Measurements from ENCODE around the gene PLAC9. TPM values are rescaled to one million over a fixed set of nuclear protein-coding genes. Genes with fewer than 3 reads are reported as not detected.
"Not testable (repeated sequence)": the region's sequence is repeated elsewhere in the genome, so short reads cannot be mapped to it uniquely, and the experiment has no call there.

The PLAC9 gene
- total RNA-seq, 2 experiments from 2014 or later = not detected

GRCh38 chr10:80122110-80122710 lies 10.3 kb upstream of the PLAC9 start:
- CTCF ChIA-PET = interaction anchor here (1.1 kb wide), 1 partner anchor 18 kb away, joined by 4 read pairs; no protein-coding TSS in a partner anchor
- no peaks in the 10 kb centered on the region for H3K36me3 Mint-ChIP-seq (ENCODE audit: low read depth)
- no peaks in the 10 kb centered on the region for H3K4me1 Mint-ChIP-seq

DNA sequence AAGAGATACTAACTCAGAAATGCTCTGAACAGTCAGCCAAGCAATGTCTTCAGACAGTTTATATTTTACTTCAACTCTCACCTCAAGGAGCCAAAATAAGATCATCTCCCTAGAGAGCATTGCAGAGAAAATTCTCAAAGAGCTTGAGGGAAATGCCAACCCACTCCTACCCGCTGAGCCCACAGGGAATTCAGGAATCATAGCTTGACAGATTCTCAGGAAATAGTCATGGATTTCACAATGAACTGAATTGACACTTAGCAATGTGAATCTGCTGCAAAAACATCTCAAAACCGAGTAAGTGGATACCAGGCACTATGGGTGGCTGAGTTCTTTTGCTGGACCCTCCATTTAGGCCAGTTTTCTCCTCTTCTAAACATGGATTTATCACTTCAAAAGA lies 9.8 kb upstream of the PLAC9 start:
- Mint-ChIP-seq H3K4me3 (no peak overlapping the region), H3K27me3 (peaks cover 19% of the 10 kb centered on the region), H3K4me1 (no peaks in the 10 kb centered on the region), H3K36me3 (ENCODE audit: low read depth) (no peaks in the 10 kb centered on the region), H3K9me3 (no peaks in the 10 kb centered on the region), H3K27ac (no peak overlapping the region)
- no peak for DNase-seq
- ChIA-PET POLR2A (no interaction called here), CTCF (interaction anchor here (1.1 kb wide), 1 partner anchor 19 kb away, joined by 4 read pairs; no protein-coding TSS in a partner anchor)

More at GRCh38 chr10:80122110-80122710, 10.3 kb upstream of the PLAC9 start:
- Mint-ChIP-seq H3K27me3 (peaks cover 19% of the 10 kb centered on the region), H3K27ac (no peak overlapping the region), H3K4me3 (no peak overlapping the region), H3K9me3 (no peaks in the 10 kb centered on the region)
- DNase-seq = no peak
- POLR2A ChIA-PET = no interaction called here

GRCh38 chr10:80126876-80127275 lies 5.7 kb upstream of the PLAC9 start:
- H3K9me3 Mint-ChIP-seq = no peaks in the 10 kb centered on the region
- no peak overlapping the region for H3K4me3 Mint-ChIP-seq
- ChIA-PET CTCF (interaction anchor here (0.5 to 1.0 kb wide), 2 partner anchors 17 to 55 kb away, joined by 4 to 6 read pairs; no protein-coding TSS in a partner anchor), POLR2A (no interaction called here)
- H3K27me3 Mint-ChIP-seq = peaks cover 13% of the 10 kb centered on the region
- H3K27ac Mint-ChIP-seq = no peak overlapping the region
- no peak for DNase-seq
- H3K36me3 Mint-ChIP-seq (ENCODE audit: low read depth) = no peaks in the 10 kb centered on the region
- no peaks in the 10 kb centered on the region for H3K4me1 Mint-ChIP-seq

DNA sequence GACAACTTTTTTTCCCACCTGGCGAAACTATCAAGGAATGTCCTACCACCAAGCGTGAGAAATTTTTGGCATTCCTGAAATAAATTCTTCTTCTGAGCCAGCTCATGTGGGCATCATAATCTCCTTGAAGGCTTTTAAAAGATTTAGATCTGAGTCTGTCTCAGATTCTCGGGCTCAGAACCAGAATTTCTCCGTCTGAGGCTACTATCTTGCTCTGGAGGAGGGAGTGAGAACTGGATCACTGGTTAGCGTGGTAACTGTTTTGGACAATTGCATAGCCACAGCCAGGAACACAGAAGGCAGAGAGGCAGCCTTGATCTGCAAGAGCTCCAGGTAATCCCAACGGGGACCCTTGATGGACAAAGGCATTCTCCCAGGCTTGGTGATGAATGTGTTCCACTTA lies 1.0 kb upstream of the PLAC9 start:
- CTCF ChIA-PET = no interaction called here
- H3K27ac Mint-ChIP-seq = no peak overlapping the region
- H3K4me3 Mint-ChIP-seq = no peak overlapping the region
- H3K27me3 Mint-ChIP-seq = peaks cover 27% of the 10 kb centered on the region
- peaks cover 3% of the 10 kb centered on the region for H3K4me1 Mint-ChIP-seq
- DNase-seq = no peak
- no peaks in the 10 kb centered on the region for H3K9me3 Mint-ChIP-seq
- H3K36me3 Mint-ChIP-seq (ENCODE audit: low read depth) = no peaks in the 10 kb centered on the region
- POLR2A ChIA-PET = no interaction called here

DNA sequence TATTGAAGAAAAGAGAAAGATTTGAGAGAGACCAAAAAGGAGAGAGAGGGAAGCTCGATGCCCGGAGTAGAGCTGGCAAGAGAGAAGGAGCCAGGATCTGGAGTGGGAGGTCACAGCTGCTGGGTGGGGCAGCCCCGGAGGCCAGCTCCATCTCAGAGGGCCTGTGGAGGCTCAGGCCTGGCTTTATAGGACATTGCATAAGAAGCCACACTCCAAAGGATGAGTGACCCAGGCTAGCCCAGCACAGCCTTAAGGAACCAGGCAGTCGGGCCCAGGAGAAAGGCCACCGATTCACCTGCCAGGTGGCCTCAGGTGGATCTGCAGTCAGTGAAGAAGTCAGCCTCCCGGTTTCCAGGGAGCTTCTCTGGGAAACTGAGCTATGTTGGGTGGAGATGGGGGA lies 676 bp downstream of the PLAC9 start:
- Mint-ChIP-seq H3K27me3 (peaks cover 27% of the 10 kb centered on the region), H3K4me3 (no peak overlapping the region), H3K4me1 (peaks cover 3% of the 10 kb centered on the region), H3K36me3 (ENCODE audit: low read depth) (no peaks in the 10 kb centered on the region), H3K9me3 (no peaks in the 10 kb centered on the region), H3K27ac (no peak overlapping the region)
- ChIA-PET POLR2A (no interaction called here), CTCF (interaction anchor here (0.7 to 1.2 kb wide), 2 partner anchors 11 to 288 kb away, joined by 3 to 7 read pairs; no protein-coding TSS in a partner anchor)
- DNase-seq = no peak

DNA sequence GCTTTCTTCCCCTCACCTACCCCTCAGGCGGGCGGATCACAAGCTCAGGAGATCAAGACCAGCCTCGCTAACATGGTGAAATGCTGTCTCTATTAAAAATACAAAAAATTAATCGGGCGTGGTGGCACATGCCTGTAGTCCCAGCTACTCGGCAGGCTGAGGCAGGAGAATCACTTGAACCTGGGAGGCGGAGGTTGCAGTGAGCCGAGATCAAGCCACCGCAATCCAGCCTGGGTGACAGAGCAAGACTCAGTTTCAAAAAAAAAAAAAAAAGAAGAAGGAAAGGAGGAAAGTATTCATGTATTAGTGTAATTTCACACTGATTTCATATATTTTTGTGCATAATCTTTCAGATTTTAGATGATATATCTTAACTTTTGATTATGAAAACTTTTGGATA lies 1.2 kb downstream of the PLAC9 start:
- POLR2A ChIA-PET; DNase-seq; H3K4me3 Mint-ChIP-seq; H3K27ac Mint-ChIP-seq; H3K9me3 Mint-ChIP-seq; H3K4me1 Mint-ChIP-seq; H3K36me3 Mint-ChIP-seq (ENCODE audit: low read depth): not testable (repeated sequence)
- peaks cover 27% of the 10 kb centered on the region for H3K27me3 Mint-ChIP-seq
- CTCF ChIA-PET = interaction anchor here (0.7 to 1.2 kb wide), 2 partner anchors 11 to 288 kb away, joined by 3 to 7 read pairs; no protein-coding TSS in a partner anchor

GRCh38 chr10:80136134-80136571 lies 3.6 kb downstream of the PLAC9 start:
- ChIA-PET POLR2A (no interaction called here), CTCF (no interaction called here)
- Mint-ChIP-seq H3K9me3 (no peaks in the 10 kb centered on the region), H3K4me1 (peaks cover 3% of the 10 kb centered on the region), H3K36me3 (ENCODE audit: low read depth) (no peaks in the 10 kb centered on the region), H3K27ac (no peak overlapping the region), H3K27me3 (peaks cover 32% of the 10 kb centered on the region), H3K4me3 (no peak overlapping the region)
- DNase-seq = no peak

- CTCF ChIA-PET = no interaction called here
- Mint-ChIP-seq H3K9me3 (no peaks in the 10 kb centered on the region), H3K27me3 (peaks cover 21% of the 10 kb centered on the region), H3K36me3 (ENCODE audit: low read depth) (no peaks in the 10 kb centered on the region), H3K4me1 (peaks cover 3% of the 10 kb centered on the region), H3K4me3 (no peak overlapping the region), H3K27ac (no peak overlapping the region)
- POLR2A ChIA-PET = no interaction called here
- DNase-seq = no peak
These were observed 4.7 kb downstream of the PLAC9 start for GRCh38 chr10:80137031-80137862.

- H3K9me3 Mint-ChIP-seq = no peaks in the 10 kb centered on the region
- H3K36me3 Mint-ChIP-seq (ENCODE audit: low read depth) = no peaks in the 10 kb centered on the region
- no peak overlapping the region for H3K4me3 Mint-ChIP-seq
- ChIA-PET CTCF (no interaction called here), POLR2A (no interaction called here)
- no peak for DNase-seq
- peaks cover 18% of the 10 kb centered on the region for H3K27me3 Mint-ChIP-seq
- H3K27ac Mint-ChIP-seq = no peak overlapping the region
- H3K4me1 Mint-ChIP-seq = peaks cover 1% of the 10 kb centered on the region
These were observed 5.4 kb downstream of the PLAC9 start for GRCh38 chr10:80137920-80138319.

DNA sequence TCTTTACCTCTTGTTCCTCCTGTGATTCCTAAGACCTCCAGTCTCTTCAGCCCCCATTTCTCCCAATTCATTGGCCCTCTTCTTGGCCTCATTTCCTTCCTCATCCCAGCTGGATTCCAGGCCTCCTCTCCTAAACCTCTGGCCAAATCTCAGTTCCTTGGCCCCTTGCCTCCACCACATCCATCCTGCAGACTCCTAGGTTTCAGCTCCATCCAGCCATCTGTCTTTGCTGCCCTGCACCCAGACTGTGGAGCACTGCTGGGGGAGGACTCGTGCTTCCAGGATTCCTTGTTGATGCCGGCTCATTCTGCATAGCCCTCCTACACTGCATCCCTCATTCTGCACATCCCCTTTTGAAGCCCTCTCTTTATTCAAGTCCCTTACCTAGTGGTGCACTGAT lies 6.7 kb downstream of the PLAC9 start:
- Mint-ChIP-seq H3K27ac (no peak overlapping the region), H3K9me3 (no peaks in the 10 kb centered on the region), H3K27me3 (peaks cover 10% of the 10 kb centered on the region), H3K4me1 (peaks cover 7% of the 10 kb centered on the region), H3K36me3 (ENCODE audit: low read depth) (no peaks in the 10 kb centered on the region), H3K4me3 (no peak overlapping the region)
- no peak for DNase-seq
- POLR2A ChIA-PET = no interaction called here
- CTCF ChIA-PET = interaction anchor here (0.7 to 1.1 kb wide), 2 partner anchors 83 to 370 kb away, joined by 3 read pairs; no protein-coding TSS in a partner anchor

- Mint-ChIP-seq H3K4me3 (no peak overlapping the region), H3K36me3 (ENCODE audit: low read depth) (no peaks in the 10 kb centered on the region), H3K4me1 (peaks cover 16% of the 10 kb centered on the region), H3K9me3 (no peaks in the 10 kb centered on the region), H3K27me3 (peaks cover 7% of the 10 kb centered on the region), H3K27ac (no peak overlapping the region)
- POLR2A ChIA-PET = no interaction called here
- CTCF ChIA-PET = interaction anchor here (0.7 kb wide), 3 partner anchors 38 to 369 kb away, joined by 3 to 4 read pairs (median 3); no protein-coding TSS in a partner anchor
- DNase-seq = no peak
These were observed 7.7 kb downstream of the PLAC9 start for GRCh38 chr10:80140251-80140650.

DNA sequence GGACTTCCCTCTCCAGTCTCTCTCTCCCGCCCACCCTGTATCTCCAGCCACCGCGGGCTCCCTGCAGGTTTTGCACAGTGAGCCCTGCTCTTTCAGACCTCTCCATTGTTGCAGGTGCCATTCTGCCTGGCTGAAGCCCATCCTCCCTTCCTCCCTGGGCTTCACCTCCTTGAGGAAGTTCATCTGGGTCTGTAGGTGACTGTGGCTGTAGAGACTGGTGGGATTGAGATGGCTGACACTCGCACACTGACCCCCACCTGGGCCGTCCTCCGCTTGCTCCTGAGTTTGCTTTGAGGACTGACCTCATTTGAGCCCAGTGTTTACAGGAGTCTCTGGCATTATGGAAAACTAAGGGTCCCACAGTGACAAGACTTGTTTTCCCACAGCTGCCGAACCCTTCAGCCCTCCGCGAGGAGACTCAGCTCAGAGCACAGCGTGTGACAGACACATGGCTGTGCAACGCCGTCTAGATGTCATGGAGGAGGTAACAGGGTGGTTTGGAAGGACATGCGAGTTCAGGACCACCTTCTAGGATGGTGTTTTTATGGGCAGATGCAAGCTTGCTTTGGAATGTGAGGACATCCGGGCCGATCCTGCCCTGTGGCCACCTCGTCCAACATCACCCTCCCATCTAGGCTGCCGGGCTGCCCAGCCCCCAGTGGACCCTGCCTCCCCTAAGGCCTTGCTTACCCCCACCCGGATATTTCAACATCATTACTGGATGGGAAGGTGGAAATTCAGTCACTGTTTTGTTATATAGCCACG lies 9.3 kb downstream of the PLAC9 start:
- DNase-seq = no peak
- Mint-ChIP-seq H3K36me3 (ENCODE audit: low read depth) (no peaks in the 10 kb centered on the region), H3K27ac (no peak overlapping the region), H3K4me1 (peaks cover 21% of the 10 kb centered on the region), H3K27me3 (peaks cover 7% of the 10 kb centered on the region), H3K4me3 (no peak overlapping the region), H3K9me3 (no peaks in the 10 kb centered on the region)
- ChIA-PET CTCF (interaction anchor here (1.9 to 4.1 kb wide), 3 partner anchors 11 to 80 kb away, joined by 7 to 47 read pairs (median 11); no protein-coding TSS in a partner anchor), POLR2A (no interaction called here)
